Thyroid gland (tissue), 4 donors: Measurements from ENCODE around the gene EYA4.

Experiments
- POLR2A ChIP-seq, 2 donors: fragments of 450-650 bp; IDR thresholded peaks; one replicate each; pipeline ENCODE4 v1.6.1; 2017; ENCODE audit warnings: antibody characterized with exemption in 2 of 2, mild to moderate bottlenecking in 2 of 2, moderate library complexity in 1 of 2
- TF ChIP-seq, protein P1 (sequence below), 6 experiments: fragments of 200-600 bp in 3 of 6; fragments of 450-650 bp in 3 of 6; sonication (generic) in 3 of 6; IDR thresholded peaks; one replicate each; pipeline ENCODE4 v1.5.1; 2016 to 2019; ENCODE audit warnings: antibody characterized with exemption in 6 of 6, mild to moderate bottlenecking in 2 of 6, inconsistent platforms in 1 of 6, moderate library complexity in 1 of 6

DNA sequence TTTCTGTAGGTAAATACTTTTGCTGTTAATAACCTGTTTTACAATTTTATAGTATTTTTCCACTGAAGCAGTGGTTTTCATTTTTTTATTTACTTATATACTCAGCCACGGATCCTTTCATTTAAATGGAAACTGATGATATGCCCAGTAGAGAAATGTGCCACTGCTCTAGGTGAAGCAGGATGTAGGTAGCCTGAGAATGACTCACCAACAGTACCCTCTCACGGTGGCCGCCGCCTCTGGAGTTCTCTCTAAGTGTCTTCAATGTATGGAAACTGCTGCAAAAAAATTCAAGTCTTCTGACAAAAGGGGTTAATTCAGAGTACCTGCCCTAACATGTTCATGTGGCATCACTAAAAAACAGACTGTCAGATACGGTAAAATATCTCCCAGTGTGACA, 6.4 kb downstream of the EYA4 start:
- TF ChIP-seq POLR2A (IDR thresholded peaks at IDR 0.05) = no peak
- TF ChIP-seq, protein P1, sequence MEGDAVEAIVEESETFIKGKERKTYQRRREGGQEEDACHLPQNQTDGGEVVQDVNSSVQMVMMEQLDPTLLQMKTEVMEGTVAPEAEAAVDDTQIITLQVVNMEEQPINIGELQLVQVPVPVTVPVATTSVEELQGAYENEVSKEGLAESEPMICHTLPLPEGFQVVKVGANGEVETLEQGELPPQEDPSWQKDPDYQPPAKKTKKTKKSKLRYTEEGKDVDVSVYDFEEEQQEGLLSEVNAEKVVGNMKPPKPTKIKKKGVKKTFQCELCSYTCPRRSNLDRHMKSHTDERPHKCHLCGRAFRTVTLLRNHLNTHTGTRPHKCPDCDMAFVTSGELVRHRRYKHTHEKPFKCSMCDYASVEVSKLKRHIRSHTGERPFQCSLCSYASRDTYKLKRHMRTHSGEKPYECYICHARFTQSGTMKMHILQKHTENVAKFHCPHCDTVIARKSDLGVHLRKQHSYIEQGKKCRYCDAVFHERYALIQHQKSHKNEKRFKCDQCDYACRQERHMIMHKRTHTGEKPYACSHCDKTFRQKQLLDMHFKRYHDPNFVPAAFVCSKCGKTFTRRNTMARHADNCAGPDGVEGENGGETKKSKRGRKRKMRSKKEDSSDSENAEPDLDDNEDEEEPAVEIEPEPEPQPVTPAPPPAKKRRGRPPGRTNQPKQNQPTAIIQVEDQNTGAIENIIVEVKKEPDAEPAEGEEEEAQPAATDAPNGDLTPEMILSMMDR (IDR thresholded peaks at IDR 0.05) = no peak
